Measurements from ENCODE around the gene ARFGAP3. TPM values are rescaled to one million over a fixed set of nuclear protein-coding genes. Genes with fewer than 3 reads are reported as not detected.
A peak's percentile ranks its signal among the peaks of the same experiment; 100 is the strongest.

Gene ARFGAP3
- total RNA-seq, 1 donor, result 98.9 TPM

DNA sequence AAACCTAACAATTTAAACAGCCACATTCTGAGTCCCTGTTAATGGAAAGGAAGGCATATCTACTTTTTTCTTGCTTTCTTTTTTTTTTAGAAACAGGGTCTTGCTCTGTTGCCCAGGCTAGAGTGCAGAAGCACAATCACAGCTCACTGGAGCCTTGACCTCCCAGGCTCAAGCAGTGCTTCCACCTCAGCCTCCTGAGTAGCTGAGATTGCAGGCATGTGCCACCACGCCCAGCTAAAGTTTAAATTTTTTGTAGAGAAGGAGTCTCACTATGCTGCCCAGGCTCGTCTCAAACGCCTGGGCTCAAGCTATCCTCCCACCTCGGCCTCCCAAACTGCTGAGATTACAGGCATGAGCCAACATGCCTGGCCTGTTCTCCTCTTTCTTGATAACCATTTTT is 25.4 kb downstream of the ARFGAP3 start:
- H3K4me3 ChIP-seq (ENCODE audit: low read depth, low read length), result no peak overlapping the region
- no peak for TF ChIP-seq CTCF (IDR thresholded peaks at IDR 0.05; ENCODE audit: insufficient read depth, low read depth, low read length)
- no peak for DNase-seq (ENCODE audit: low read depth)

GRCh38 chr22:42830161-42830560 is 26.9 kb downstream of the ARFGAP3 start:
- DNase-seq (ENCODE audit: low read depth), result no peak
- TF ChIP-seq CTCF (IDR thresholded peaks at IDR 0.05; ENCODE audit: insufficient read depth, low read depth, low read length), result no peak
- H3K4me3 ChIP-seq (ENCODE audit: low read depth, low read length), result no peak overlapping the region

DNA sequence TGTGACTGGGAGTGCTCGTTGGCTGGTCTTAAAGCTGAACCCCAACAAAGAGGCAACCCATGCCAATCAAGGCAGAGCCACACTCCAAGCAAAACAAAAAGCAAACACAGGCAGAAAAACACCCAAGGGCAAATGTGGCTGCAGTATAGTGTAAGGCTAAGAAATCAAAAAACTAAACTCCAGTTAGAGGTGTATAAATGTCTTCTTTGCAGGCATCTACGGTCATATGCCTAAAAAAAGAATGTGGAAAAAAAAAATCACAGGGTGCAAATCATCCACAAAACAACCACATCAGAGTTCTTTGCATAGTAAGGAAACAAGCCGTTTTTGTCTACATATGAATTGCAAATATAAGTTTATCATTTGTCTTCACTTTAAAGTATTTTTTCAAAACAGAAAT is 27.8 kb downstream of the ARFGAP3 start:
- no peak for TF ChIP-seq CTCF (IDR thresholded peaks at IDR 0.05; ENCODE audit: insufficient read depth, low read depth, low read length)
- no peak for DNase-seq (ENCODE audit: low read depth)
- no peak overlapping the region for H3K4me3 ChIP-seq (ENCODE audit: low read depth, low read length)

- TF ChIP-seq CTCF (IDR thresholded peaks at IDR 0.05; ENCODE audit: insufficient read depth, low read depth, low read length), result no peak
Observed at GRCh38 chr22:42825796-42826195, 31.3 kb downstream of the ARFGAP3 start.

GRCh38 chr22:42821386-42821785 is 35.7 kb downstream of the ARFGAP3 start:
- TF ChIP-seq CTCF (IDR thresholded peaks at IDR 0.05; ENCODE audit: insufficient read depth, low read depth, low read length), result no peak
- no peak for DNase-seq (ENCODE audit: low read depth)
- H3K4me3 ChIP-seq (ENCODE audit: low read depth, low read length), result no peak overlapping the region

More at GRCh38 chr22:42825796-42826195, 31.3 kb downstream of the ARFGAP3 start:
- no peak for DNase-seq (ENCODE audit: low read depth)
- H3K4me3 ChIP-seq (ENCODE audit: low read depth, low read length), result no peak overlapping the region

GRCh38 chr22:42820045-42820763 is 36.9 kb downstream of the ARFGAP3 start:
- no peak overlapping the region for H3K4me3 ChIP-seq (ENCODE audit: low read depth, low read length)
- peak; percentile 82 for DNase-seq (ENCODE audit: low read depth)
- peak; percentile 67 for TF ChIP-seq CTCF (IDR thresholded peaks at IDR 0.05; ENCODE audit: insufficient read depth, low read depth, low read length)

Data from fibroblast of villous mesenchyme (primary cell).